DOHH2 (cell line): ENCODE data around the gene UBR2.

Source experiments
- EZH2phosphoT487 ChIP-seq: fragments of 200-600 bp; sonication (generic); IDR thresholded peaks from 2 replicates; pipeline ENCODE4 v1.6.1; 2017; ENCODE audit warnings: borderline replicate concordance, mild to moderate bottlenecking, antibody characterized with exemption, low read length, moderate library complexity, mixed read lengths
- TF ChIP-seq, protein P1 (sequence below): fragments of 200-600 bp; sonication (generic); IDR thresholded peaks from one replicate; pipeline ENCODE4 v1.5.1; 2014; ENCODE audit warnings: antibody characterized with exemption, mild to moderate bottlenecking, low read depth, low read length; ENCODE audit not compliant: poor library complexity, severe bottlenecking

DNA sequence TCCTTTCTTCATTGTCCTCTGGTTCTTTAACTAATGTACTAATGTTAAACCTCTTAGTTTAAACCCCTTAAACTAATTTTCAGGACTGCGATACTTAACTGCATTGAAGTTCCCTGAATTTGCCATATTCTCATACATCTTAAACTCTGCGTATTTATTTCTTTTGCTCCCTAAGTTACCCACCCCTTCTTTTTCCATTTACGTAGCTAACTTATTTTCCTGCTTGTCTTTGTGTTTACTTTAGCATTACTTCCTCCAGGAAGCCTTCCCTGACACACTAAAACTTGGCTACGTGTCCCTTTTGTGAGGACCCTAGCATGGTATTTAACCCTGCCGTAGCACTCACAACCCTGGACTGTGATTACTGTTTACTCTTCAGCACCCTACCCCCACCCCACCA is 79.0 kb downstream of the UBR2 start:
- TF ChIP-seq, protein P1, sequence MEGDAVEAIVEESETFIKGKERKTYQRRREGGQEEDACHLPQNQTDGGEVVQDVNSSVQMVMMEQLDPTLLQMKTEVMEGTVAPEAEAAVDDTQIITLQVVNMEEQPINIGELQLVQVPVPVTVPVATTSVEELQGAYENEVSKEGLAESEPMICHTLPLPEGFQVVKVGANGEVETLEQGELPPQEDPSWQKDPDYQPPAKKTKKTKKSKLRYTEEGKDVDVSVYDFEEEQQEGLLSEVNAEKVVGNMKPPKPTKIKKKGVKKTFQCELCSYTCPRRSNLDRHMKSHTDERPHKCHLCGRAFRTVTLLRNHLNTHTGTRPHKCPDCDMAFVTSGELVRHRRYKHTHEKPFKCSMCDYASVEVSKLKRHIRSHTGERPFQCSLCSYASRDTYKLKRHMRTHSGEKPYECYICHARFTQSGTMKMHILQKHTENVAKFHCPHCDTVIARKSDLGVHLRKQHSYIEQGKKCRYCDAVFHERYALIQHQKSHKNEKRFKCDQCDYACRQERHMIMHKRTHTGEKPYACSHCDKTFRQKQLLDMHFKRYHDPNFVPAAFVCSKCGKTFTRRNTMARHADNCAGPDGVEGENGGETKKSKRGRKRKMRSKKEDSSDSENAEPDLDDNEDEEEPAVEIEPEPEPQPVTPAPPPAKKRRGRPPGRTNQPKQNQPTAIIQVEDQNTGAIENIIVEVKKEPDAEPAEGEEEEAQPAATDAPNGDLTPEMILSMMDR, result no peak
- TF ChIP-seq EZH2phosphoT487, result no peak
